Measurements from ENCODE around the gene DAPK1.

DAPK1 gene

DNA sequence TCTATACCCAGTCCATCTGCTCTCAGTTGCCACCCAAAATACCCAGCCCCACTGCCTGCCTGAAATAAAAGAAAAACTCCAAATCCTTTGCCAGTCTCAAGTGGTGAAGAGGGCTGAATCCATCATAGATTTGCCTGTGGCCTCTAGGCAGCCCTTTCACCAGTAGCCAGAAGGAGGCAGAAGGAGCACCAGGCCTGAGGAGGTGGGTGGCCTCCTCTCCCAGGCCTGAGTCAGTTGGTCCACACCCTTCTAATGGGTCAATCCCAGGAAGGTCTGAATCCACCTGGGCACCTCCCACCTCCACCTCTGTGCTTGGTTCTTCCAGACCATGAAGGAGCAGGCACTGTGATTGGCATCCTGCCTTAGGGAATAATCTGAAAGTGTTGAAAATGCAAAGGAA lies 97.0 kb downstream of the DAPK1 start:
- in situ Hi-C loops (cut with MboI; ENCODE audit: low sequenced_read_pairs), result no loop called here
- peaks cover 6% of the 10 kb centered on the region; the same call in 1 of the 2 replicates for H3K4me1 ChIP-seq
- H3K27me3 ChIP-seq (ENCODE audit: low read depth), result no peaks in the 10 kb centered on the region
- no peak overlapping the region for H3K4me3 ChIP-seq
- DNase-seq (ENCODE audit: low spot score in 2 of 2), result no peak
- H3K36me3 ChIP-seq (replicated peaks), result no peaks in the 10 kb centered on the region
- no peaks in the 10 kb centered on the region for H3K9me3 ChIP-seq

DNA sequence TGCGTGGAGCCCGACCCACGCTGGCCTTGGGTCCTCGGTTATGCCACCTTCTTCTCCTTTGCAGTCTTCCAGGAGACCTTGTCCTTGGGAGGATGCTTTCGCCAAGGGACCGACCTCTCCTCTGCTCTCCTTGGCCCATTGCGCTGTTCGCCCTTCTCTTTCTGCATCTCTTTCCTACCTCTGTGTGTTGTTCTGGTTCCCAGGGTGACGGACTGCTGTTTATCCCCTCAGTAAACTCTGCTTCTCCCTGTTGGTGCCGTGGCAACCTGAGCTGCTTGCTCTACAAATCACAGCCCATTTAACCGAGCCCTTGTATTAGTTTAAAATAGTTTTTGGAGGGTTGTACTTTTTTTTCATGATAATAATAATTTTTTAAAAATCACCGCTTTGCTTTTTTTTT lies 97.9 kb downstream of the DAPK1 start:
- in situ Hi-C loops (cut with MboI; ENCODE audit: low sequenced_read_pairs), result no loop called here
- DNase-seq (ENCODE audit: low spot score in 2 of 2), result no peak
- Histone ChIP-seq H3K4me1 (peaks cover 8% of the 10 kb centered on the region; the same call in 1 of the 2 replicates), H3K4me3 (no peak overlapping the region), H3K9me3 (no peaks in the 10 kb centered on the region), H3K27me3 (ENCODE audit: low read depth) (no peaks in the 10 kb centered on the region), H3K36me3 (replicated peaks) (no peaks in the 10 kb centered on the region)

GRCh38 chr9:87596862-87597261 lies 99.2 kb downstream of the DAPK1 start:
- Histone ChIP-seq H3K9me3 (no peaks in the 10 kb centered on the region), H3K4me3 (no peak overlapping the region), H3K4me1 (peaks cover 8% of the 10 kb centered on the region; the same call in 1 of the 2 replicates), H3K27me3 (ENCODE audit: low read depth) (no peaks in the 10 kb centered on the region), H3K36me3 (replicated peaks) (no peaks in the 10 kb centered on the region)
- in situ Hi-C loops (cut with MboI; ENCODE audit: low sequenced_read_pairs), result no loop called here
- DNase-seq (ENCODE audit: low spot score in 2 of 2), result no peak

DNA sequence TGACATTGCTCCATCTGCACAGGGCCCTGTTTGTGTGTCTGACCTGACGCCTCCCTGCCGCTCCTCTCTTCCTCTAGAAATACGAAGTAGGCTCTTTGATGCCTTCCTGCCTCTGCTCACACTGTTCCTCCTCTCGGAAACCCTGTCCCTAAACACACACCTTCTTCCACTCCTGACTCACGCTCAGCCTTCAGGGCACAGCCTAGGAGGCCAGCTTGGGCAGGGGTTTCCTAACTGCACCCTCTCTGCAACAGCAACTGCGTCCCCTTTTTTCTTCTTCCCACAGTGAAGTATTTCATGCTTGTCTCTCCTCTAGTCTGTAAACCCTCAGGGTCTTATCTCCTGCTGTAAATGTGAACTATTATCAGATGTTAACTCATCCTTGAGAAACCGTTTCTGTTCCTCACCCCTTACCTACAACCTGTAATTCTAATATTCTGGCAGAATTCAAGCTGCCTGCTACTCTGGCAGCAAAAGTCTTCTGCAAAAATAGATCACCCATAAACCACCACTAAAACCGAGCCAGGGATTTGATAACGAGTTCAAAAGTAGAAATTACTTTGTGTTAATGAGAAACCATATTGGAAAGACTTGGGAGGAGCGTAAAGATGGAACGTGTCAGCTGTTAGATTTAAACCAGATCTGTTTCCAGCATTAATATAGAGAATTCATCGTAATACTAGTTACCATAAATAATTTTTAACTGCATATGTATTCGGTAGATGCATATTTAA lies 100.2 kb downstream of the DAPK1 start:
- in situ Hi-C loops (cut with MboI; ENCODE audit: low sequenced_read_pairs), result no loop called here
- H3K4me1 ChIP-seq, result peaks cover 14% of the 10 kb centered on the region
- H3K9me3 ChIP-seq, result no peaks in the 10 kb centered on the region
- no peaks in the 10 kb centered on the region for H3K27me3 ChIP-seq (ENCODE audit: low read depth)
- no peaks in the 10 kb centered on the region for H3K36me3 ChIP-seq (replicated peaks)
- no peak for DNase-seq (ENCODE audit: low spot score in 2 of 2)
- H3K4me3 ChIP-seq, result no peak overlapping the region

- H3K4me3 ChIP-seq, result no peak overlapping the region
- in situ Hi-C loops (cut with MboI; ENCODE audit: low sequenced_read_pairs), result no loop called here
- no peaks in the 10 kb centered on the region for H3K9me3 ChIP-seq
- no peak for DNase-seq (ENCODE audit: low spot score in 2 of 2)
- H3K27me3 ChIP-seq (ENCODE audit: low read depth), result no peaks in the 10 kb centered on the region
- H3K36me3 ChIP-seq (replicated peaks), result 0 out of 2 replicates have a peak, but pooled peaks cover under 1% of the 10 kb centered on the region
- H3K4me1 ChIP-seq, result peaks cover 17% of the 10 kb centered on the region
Measured at GRCh38 chr9:87599901-87600610, 102.4 kb downstream of the DAPK1 start.

DNA sequence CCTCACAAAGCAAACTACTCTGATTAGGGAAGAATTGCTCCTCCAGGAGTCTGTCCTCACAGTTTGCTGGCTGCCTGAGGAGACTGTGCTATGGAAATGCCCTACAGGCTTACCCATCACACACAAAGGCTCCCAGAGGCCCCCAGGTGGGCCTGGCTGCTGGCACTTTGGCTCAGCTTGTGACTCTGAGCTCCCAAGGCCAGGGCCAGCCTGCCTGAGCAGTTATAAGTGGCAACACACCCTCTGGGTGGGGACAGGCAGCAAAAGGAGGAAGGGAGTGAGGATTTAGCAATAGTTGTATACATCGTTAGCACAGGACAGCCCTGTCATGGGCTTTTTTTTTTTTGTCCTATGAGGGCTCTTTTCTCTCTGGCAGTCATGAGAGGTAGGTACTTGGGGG lies 103.5 kb downstream of the DAPK1 start:
- DNase-seq (ENCODE audit: low spot score in 2 of 2), result no peak
- H3K9me3 ChIP-seq, result no peaks in the 10 kb centered on the region
- no peak overlapping the region for H3K4me3 ChIP-seq
- in situ Hi-C loops (cut with MboI; ENCODE audit: low sequenced_read_pairs), result no loop called here
- 0 out of 2 replicates have a peak, but pooled peaks cover 3% of the 10 kb centered on the region for H3K36me3 ChIP-seq (replicated peaks)
- no peaks in the 10 kb centered on the region for H3K27me3 ChIP-seq (ENCODE audit: low read depth)
- peaks cover 17% of the 10 kb centered on the region for H3K4me1 ChIP-seq

DNA sequence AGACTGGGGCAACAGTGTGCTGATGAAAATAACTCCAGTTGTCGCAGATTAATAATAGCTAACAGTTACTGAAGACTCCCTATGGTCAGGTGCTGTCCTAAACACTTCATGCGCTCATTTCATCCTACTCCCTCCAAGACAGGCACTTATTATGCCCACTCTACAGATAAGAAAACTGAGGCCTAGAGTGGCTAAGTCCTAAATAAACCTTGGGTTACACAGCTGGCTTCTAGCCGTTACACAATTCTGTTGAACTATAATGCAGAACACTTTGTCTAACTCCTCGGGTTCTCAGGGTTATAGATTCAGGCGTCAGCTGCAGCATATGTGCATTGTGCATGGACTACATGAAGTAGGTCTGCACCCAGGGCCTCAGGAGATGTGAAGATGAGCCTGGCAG lies 103.9 kb downstream of the DAPK1 start:
- H3K27me3 ChIP-seq (ENCODE audit: low read depth), result no peaks in the 10 kb centered on the region
- DNase-seq (ENCODE audit: low spot score in 2 of 2), result no peak
- in situ Hi-C loops (cut with MboI; ENCODE audit: low sequenced_read_pairs), result no loop called here
- no peak overlapping the region for H3K4me3 ChIP-seq
- H3K4me1 ChIP-seq, result peaks cover 17% of the 10 kb centered on the region
- 0 out of 2 replicates have a peak, but pooled peaks cover 3% of the 10 kb centered on the region for H3K36me3 ChIP-seq (replicated peaks)
- no peaks in the 10 kb centered on the region for H3K9me3 ChIP-seq

- Histone ChIP-seq H3K4me3 (no peak overlapping the region), H3K36me3 (replicated peaks) (0 out of 2 replicates have a peak, but pooled peaks cover 3% of the 10 kb centered on the region), H3K27me3 (ENCODE audit: low read depth) (no peaks in the 10 kb centered on the region), H3K9me3 (no peaks in the 10 kb centered on the region), H3K4me1 (peaks cover 21% of the 10 kb centered on the region)
- peak; percentile 65 to 88 for DNase-seq (ENCODE audit: low spot score in 2 of 2)
- in situ Hi-C loops (cut with MboI; ENCODE audit: low sequenced_read_pairs), result no loop called here
Measured at GRCh38 chr9:87602933-87603643, 105.4 kb downstream of the DAPK1 start.

- DNase-seq (ENCODE audit: low spot score in 2 of 2), result no peak
- peaks cover 21% of the 10 kb centered on the region for H3K4me1 ChIP-seq
- no peaks in the 10 kb centered on the region for H3K9me3 ChIP-seq
- H3K36me3 ChIP-seq (replicated peaks), result 0 out of 2 replicates have a peak, but pooled peaks cover 3% of the 10 kb centered on the region
- no peaks in the 10 kb centered on the region for H3K27me3 ChIP-seq (ENCODE audit: low read depth)
- no peak overlapping the region for H3K4me3 ChIP-seq
- in situ Hi-C loops (cut with MboI; ENCODE audit: low sequenced_read_pairs), result no loop called here
Measured at GRCh38 chr9:87603854-87604490, 106.3 kb downstream of the DAPK1 start.

GRCh38 chr9:87604886-87605588 lies 107.4 kb downstream of the DAPK1 start:
- no peak for DNase-seq (ENCODE audit: low spot score in 2 of 2)
- in situ Hi-C loops (cut with MboI; ENCODE audit: low sequenced_read_pairs), result no loop called here
- no peaks in the 10 kb centered on the region for H3K27me3 ChIP-seq (ENCODE audit: low read depth)
- 0 out of 2 replicates have a peak, but pooled peaks cover 3% of the 10 kb centered on the region for H3K36me3 ChIP-seq (replicated peaks)
- H3K9me3 ChIP-seq, result no peaks in the 10 kb centered on the region
- no peak overlapping the region for H3K4me3 ChIP-seq
- peaks cover 19% of the 10 kb centered on the region for H3K4me1 ChIP-seq

DNA sequence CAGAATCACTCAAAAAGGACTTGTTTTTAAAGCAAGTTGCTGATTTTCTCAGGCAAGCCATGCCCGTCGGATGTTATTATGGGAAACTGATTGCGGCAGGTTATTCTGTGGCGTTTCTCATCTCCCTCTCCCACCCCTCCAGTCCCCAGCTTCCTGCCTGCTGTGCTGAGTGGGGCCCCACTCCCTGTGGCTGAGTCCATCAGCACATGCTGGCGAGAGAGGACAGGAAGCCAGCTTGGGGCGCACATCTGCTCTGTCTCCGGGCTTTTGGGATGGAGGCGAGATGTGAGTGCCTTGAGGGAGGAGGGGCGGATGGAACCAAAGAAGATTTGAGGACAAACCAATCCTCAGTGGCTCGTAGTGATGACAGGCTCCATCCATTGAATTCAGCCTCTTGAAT lies 108.0 kb downstream of the DAPK1 start:
- DNase-seq (ENCODE audit: low spot score in 2 of 2), result no peak
- H3K36me3 ChIP-seq (replicated peaks), result 0 out of 2 replicates have a peak, but pooled peaks cover 3% of the 10 kb centered on the region
- in situ Hi-C loops (cut with MboI; ENCODE audit: low sequenced_read_pairs), result no loop called here

DNA sequence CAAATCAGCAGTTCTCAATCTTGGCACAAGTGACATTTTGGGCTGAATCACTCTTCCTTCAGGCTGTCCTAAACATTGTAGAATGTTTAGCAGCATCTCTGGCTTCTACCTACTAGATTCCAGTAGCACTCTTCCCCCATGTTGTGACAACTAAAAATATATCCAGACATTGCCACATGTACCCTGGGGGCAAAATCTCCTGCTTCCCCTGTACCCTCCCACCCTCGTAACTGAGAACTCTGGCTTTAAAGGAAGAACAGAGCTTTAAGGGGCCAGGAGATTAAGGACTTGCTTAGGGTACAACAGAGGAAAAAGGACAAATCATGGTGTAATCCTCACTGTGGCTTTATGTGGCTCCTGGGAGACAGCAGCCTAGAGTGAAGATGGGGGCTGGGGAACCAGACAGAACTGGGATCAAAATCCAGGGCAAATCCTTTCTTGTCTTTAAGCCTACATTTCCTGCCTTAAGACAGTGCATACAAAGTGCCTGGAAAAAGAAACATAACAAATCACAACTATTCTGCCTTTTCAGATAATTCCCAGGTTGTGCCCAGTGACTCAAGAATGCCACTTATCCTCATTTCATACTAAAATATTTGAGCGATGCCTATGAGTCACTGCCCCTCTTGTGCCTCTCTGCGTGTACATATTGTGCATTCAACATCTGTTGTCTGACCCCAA lies 109.3 kb downstream of the DAPK1 start:
- in situ Hi-C loops (cut with MboI; ENCODE audit: low sequenced_read_pairs), result no loop called here
- H3K4me1 ChIP-seq, result peaks cover 23% of the 10 kb centered on the region
- no peak overlapping the region for H3K4me3 ChIP-seq
- no peaks in the 10 kb centered on the region for H3K9me3 ChIP-seq
- peak; percentile 36 to 49 for DNase-seq (ENCODE audit: low spot score in 2 of 2)
- 0 out of 2 replicates have a peak, but pooled peaks cover 3% of the 10 kb centered on the region for H3K36me3 ChIP-seq (replicated peaks)
- no peaks in the 10 kb centered on the region for H3K27me3 ChIP-seq (ENCODE audit: low read depth)

More for the DNA sequence above, 108.0 kb downstream of the DAPK1 start:
- Histone ChIP-seq H3K4me1 (peaks cover 23% of the 10 kb centered on the region), H3K27me3 (ENCODE audit: low read depth) (no peaks in the 10 kb centered on the region), H3K4me3 (no peak overlapping the region), H3K9me3 (no peaks in the 10 kb centered on the region)
